ENCODE data around the gene AQP12A.
"Not testable (repeated sequence)": the region's sequence is repeated elsewhere in the genome, so short reads cannot be mapped to it uniquely, and the experiment has no call there.

GRCh38 chr2:240692583-240693561 is 1.2 kb downstream of the AQP12A start:
- TF ChIP-seq, protein P1, sequence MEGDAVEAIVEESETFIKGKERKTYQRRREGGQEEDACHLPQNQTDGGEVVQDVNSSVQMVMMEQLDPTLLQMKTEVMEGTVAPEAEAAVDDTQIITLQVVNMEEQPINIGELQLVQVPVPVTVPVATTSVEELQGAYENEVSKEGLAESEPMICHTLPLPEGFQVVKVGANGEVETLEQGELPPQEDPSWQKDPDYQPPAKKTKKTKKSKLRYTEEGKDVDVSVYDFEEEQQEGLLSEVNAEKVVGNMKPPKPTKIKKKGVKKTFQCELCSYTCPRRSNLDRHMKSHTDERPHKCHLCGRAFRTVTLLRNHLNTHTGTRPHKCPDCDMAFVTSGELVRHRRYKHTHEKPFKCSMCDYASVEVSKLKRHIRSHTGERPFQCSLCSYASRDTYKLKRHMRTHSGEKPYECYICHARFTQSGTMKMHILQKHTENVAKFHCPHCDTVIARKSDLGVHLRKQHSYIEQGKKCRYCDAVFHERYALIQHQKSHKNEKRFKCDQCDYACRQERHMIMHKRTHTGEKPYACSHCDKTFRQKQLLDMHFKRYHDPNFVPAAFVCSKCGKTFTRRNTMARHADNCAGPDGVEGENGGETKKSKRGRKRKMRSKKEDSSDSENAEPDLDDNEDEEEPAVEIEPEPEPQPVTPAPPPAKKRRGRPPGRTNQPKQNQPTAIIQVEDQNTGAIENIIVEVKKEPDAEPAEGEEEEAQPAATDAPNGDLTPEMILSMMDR (IDR thresholded peaks at IDR 0.05) = not testable (repeated sequence)
- TF ChIP-seq EP300 (IDR thresholded peaks at IDR 0.05) = not testable (repeated sequence)

All from stomach (tissue), 4 donors.